ENCODE results near the gene TYSND1. TPM values are rescaled to one million over a fixed set of nuclear protein-coding genes. Genes with fewer than 3 reads are reported as not detected.

The TYSND1 gene
- total and polyA plus RNA-seq, 2 of the 13 experiments (the other 11 are each of a cell fraction or from before 2014, with no cell fraction given): 3.3 to 8.9 TPM

DNA sequence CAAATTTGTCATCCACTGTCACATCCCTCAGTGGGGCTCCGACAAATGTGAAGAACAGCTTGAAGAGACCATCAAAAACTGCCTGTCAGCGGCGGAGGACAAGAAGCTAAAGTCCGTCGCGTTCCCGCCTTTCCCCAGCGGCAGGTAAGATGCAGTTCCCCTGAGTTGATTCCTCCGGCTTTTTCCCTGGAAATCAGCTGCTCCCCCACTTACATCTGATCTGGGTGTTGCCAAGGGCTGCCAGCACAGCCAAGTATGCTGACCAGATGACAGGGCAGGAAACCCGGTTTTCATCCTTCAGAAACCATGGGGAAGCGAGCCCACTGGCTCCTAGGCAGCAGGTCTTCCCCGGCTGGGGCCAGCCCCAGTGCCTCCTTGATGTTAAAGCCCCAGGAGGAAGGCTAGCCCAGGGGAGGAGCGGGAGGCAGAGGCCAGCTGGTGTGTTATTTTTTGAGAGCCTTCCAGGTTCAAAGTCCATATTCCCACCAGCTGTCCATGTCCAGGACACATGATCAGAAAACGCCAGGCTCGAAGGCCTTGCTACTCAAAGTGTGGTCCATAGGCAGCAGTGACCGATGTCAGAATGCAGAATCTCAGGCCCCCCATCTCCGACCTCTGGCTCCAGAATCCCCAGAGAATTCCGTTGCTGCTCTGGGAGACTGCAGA, 37.3 kb downstream of the TYSND1 start (continued):
- TF ChIP-seq, protein P1, sequence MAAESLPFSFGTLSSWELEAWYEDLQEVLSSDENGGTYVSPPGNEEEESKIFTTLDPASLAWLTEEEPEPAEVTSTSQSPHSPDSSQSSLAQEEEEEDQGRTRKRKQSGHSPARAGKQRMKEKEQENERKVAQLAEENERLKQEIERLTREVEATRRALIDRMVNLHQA (CRISPR knock-in tag; IDR thresholded peaks at IDR 0.05): no peak
- TF ChIP-seq IRF1 (CRISPR knock-in tag; IDR thresholded peaks at IDR 0.05; ENCODE audit: low read depth): no peak
- TF ChIP-seq PPARG (CRISPR knock-in tag; conservative IDR thresholded peaks at IDR 0.05): 0 out of 2 replicates have a peak, but pooled peaks have one; percentile 12
- no peak for TF ChIP-seq NFKB2 (CRISPR knock-in tag; IDR thresholded peaks at IDR 0.05; ENCODE audit: borderline replicate concordance)
- 0 out of 2 replicates have a peak, but pooled peaks have one; percentile 67 for TF ChIP-seq TP53 (CRISPR knock-in tag; conservative IDR thresholded peaks at IDR 0.05)
- TF ChIP-seq ZNF710 (CRISPR knock-in tag; IDR thresholded peaks at IDR 0.05; ENCODE audit: borderline replicate concordance): no peak
- no peak for TF ChIP-seq ZBTB25 (CRISPR knock-in tag; IDR thresholded peaks at IDR 0.05)
- 0 out of 2 replicates have a peak, but pooled peaks have one; percentile 34 for TF ChIP-seq KLF6 (CRISPR knock-in tag; IDR thresholded peaks at IDR 0.05)
- no peak for TF ChIP-seq HNRNPL (IDR thresholded peaks at IDR 0.05; ENCODE audit: low read depth, low read length)
- no peak for TF ChIP-seq PREB (CRISPR knock-in tag; IDR thresholded peaks at IDR 0.05)
- peak; percentile 98; the same call in 1 of the 2 replicates for TF ChIP-seq ZNF891 (CRISPR knock-in tag; IDR thresholded peaks at IDR 0.05)
- TF ChIP-seq POLR2AphosphoS2 (IDR thresholded peaks at IDR 0.05; ENCODE audit: low read depth, low read length): peak; percentile 80; the same call in 1 of the 2 replicates
- no peak for TF ChIP-seq ZNF558 (CRISPR knock-in tag; IDR thresholded peaks at IDR 0.05; ENCODE audit: borderline replicate concordance)
- TF ChIP-seq ZFP37 (CRISPR knock-in tag; IDR thresholded peaks at IDR 0.05; ENCODE audit: borderline replicate concordance): peak; percentile 82; the same call in 1 of the 2 replicates
- no peak for TF ChIP-seq DR1 (CRISPR knock-in tag; IDR thresholded peaks at IDR 0.05)
- TF ChIP-seq NCOA1 (CRISPR knock-in tag; IDR thresholded peaks at IDR 0.05): no peak
- 0 out of 2 replicates have a peak, but pooled peaks have one; percentile 35 for TF ChIP-seq ZNF160 (CRISPR knock-in tag; IDR thresholded peaks at IDR 0.05)
- peak; percentile 73; the same call in 1 of the 2 replicates for TF ChIP-seq YEATS4 (CRISPR knock-in tag; IDR thresholded peaks at IDR 0.05; ENCODE audit: borderline replicate concordance)
- no peak; the same call in 1 of the 2 replicates for TF ChIP-seq ZBTB7B (CRISPR knock-in tag; IDR thresholded peaks at IDR 0.05)
- TF ChIP-seq PCBP1 (IDR thresholded peaks at IDR 0.05; ENCODE audit: borderline replicate concordance, low read depth, low read length): no peak
- no peak for TF ChIP-seq CBX2 (IDR thresholded peaks at IDR 0.05; ENCODE audit: low read depth, low read length)
- no peak for TF ChIP-seq CBX2 (CRISPR knock-in tag; IDR thresholded peaks at IDR 0.05; ENCODE audit: low read depth)
- peak; percentile 81 for TF ChIP-seq ZNF501 (CRISPR knock-in tag; IDR thresholded peaks at IDR 0.05)
- no peak for TF ChIP-seq ZNF816 (CRISPR knock-in tag; IDR thresholded peaks at IDR 0.05; ENCODE audit: borderline replicate concordance)
- TF ChIP-seq CCDC6 (CRISPR knock-in tag; IDR thresholded peaks at IDR 0.05): no peak
- no peak for TF ChIP-seq ZNF749 (CRISPR knock-in tag; IDR thresholded peaks at IDR 0.05; ENCODE audit: borderline replicate concordance)

Data from HepG2 (cell line).